ENCODE data around the gene NQO2. TPM values are rescaled to one million over a fixed set of nuclear protein-coding genes. Genes with fewer than 3 reads are reported as not detected.

The NQO2 gene
- total RNA-seq, 1 experiment from 2014 or later, result 45.7 TPM

DNA sequence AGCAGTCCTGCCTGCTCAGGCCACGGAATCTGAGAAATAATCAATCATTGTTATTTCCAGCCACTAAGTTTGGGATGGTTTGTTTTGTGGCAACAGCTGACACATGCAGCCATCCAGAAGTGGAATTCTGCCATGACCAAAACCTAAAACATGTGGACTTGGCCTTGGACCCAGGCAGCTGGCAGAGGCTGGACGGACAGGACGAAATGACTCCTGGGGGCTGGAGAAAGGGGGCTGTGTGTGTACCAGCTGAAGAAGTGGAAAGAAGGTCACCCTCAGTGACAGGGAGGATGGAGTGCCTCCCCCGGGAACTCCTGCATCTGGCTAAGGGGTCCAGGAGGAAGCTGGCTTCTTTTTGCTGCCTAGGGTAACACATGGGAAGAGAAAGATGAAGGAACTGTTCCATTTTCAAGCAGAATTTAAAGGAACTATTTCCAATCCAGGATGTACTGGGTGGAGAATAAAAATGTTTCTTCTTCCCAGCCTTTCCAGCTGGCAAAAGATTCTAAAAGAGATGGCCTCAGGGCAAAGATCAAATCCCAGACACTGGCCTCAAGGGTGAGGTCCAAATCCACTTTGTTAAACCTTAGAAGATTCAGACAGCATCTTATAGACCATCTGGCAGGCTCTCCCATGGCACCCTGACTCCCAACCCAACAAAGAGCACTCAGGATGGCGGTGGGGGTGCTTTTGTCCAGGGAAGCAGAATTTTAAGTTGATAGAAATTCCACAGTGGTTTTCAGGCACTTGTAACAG lies 42.6 kb upstream of the NQO2 start (continued):
- TF ChIP-seq TCF7L2 (IDR thresholded peaks at IDR 0.05; ENCODE audit: low read depth, low read length), result no peak

DNA sequence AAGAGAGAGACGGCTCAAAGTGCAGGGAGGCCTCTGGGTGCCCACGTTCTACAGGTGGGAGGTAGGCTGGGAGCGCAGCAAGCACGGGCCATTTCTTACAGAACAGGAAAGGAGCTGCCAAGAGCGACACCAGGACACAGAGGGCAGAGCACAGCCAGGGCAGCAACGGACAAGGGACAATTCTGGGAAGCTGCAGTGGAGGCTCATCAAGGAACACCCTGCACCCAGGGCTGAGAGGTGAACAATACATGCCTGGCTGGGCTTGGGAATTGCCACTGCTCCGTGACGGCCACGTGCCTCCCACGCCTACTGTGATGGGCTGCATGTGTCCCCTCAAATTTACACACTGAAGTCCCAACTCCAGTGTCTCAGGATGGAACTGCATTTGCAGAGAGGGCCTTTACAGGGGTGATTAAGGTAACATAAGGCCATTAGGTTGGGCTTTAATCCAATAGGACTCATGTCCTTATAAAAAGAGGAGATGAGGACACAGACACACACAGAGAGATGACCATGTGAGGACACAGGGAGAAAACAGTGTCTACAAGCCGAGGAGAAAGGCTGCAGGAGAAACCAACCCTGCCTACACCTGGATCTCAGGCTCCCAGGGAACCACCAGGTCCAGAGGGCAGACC lies 41.9 kb upstream of the NQO2 start:
- Histone ChIP-seq H3K27ac (ENCODE audit: low read length) (no peak overlapping the region), H3K27me3 (ENCODE audit: control insufficient read depth, insufficient read depth, low read length) (no peaks in the 10 kb centered on the region), H3K9me3 (ENCODE audit: control insufficient read depth, insufficient read depth, low read depth, low read length) (no peaks in the 10 kb centered on the region), H3K4me1 (ENCODE audit: control insufficient read depth, insufficient read depth, low read length) (peaks cover 18% of the 10 kb centered on the region), H3K4me3 (ENCODE audit: low read depth in 2 of 2, low read length in 2 of 2) (no peak overlapping the region), H3K36me3 (ENCODE audit: control insufficient read depth, insufficient read depth, low read length) (no peaks in the 10 kb centered on the region)
- in situ Hi-C loops (cut with HindIII; ENCODE audit: low pct_unique_long_range_greater_than_20kb, low sequenced_read_pairs) (no loop called here), intact Hi-C loops (cut with micrococcal nuclease; ENCODE audit: unreplicated experiment) (no loop called here)
- ChIA-PET POLR2A (no interaction called here), CTCF (no interaction called here)
- no TSS peak for BruUV-seq (replicated peaks)
- DNase-seq (ENCODE audit: low read depth, low spot score) (no peak), ATAC-seq (no peak)
- no peak for TF ChIP-seq POLR2AphosphoS5 (IDR thresholded peaks at IDR 0.05; ENCODE audit: low read depth, low read length)
- TF ChIP-seq, protein P1, sequence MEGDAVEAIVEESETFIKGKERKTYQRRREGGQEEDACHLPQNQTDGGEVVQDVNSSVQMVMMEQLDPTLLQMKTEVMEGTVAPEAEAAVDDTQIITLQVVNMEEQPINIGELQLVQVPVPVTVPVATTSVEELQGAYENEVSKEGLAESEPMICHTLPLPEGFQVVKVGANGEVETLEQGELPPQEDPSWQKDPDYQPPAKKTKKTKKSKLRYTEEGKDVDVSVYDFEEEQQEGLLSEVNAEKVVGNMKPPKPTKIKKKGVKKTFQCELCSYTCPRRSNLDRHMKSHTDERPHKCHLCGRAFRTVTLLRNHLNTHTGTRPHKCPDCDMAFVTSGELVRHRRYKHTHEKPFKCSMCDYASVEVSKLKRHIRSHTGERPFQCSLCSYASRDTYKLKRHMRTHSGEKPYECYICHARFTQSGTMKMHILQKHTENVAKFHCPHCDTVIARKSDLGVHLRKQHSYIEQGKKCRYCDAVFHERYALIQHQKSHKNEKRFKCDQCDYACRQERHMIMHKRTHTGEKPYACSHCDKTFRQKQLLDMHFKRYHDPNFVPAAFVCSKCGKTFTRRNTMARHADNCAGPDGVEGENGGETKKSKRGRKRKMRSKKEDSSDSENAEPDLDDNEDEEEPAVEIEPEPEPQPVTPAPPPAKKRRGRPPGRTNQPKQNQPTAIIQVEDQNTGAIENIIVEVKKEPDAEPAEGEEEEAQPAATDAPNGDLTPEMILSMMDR (IDR thresholded peaks at IDR 0.05), result no peak
- TF ChIP-seq, protein P2, sequence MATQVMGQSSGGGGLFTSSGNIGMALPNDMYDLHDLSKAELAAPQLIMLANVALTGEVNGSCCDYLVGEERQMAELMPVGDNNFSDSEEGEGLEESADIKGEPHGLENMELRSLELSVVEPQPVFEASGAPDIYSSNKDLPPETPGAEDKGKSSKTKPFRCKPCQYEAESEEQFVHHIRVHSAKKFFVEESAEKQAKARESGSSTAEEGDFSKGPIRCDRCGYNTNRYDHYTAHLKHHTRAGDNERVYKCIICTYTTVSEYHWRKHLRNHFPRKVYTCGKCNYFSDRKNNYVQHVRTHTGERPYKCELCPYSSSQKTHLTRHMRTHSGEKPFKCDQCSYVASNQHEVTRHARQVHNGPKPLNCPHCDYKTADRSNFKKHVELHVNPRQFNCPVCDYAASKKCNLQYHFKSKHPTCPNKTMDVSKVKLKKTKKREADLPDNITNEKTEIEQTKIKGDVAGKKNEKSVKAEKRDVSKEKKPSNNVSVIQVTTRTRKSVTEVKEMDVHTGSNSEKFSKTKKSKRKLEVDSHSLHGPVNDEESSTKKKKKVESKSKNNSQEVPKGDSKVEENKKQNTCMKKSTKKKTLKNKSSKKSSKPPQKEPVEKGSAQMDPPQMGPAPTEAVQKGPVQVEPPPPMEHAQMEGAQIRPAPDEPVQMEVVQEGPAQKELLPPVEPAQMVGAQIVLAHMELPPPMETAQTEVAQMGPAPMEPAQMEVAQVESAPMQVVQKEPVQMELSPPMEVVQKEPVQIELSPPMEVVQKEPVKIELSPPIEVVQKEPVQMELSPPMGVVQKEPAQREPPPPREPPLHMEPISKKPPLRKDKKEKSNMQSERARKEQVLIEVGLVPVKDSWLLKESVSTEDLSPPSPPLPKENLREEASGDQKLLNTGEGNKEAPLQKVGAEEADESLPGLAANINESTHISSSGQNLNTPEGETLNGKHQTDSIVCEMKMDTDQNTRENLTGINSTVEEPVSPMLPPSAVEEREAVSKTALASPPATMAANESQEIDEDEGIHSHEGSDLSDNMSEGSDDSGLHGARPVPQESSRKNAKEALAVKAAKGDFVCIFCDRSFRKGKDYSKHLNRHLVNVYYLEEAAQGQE (IDR thresholded peaks at IDR 0.05; ENCODE audit: insufficient read depth in 1 of 2, low read depth in 2 of 2, low read length in 1 of 2), result no peak
- TF ChIP-seq SIN3A (IDR thresholded peaks at IDR 0.05; ENCODE audit: borderline replicate concordance, insufficient read depth, low read depth, low read length), result no peak
- no peak for TF ChIP-seq TCF7L2 (IDR thresholded peaks at IDR 0.05; ENCODE audit: low read depth, low read length)

DNA sequence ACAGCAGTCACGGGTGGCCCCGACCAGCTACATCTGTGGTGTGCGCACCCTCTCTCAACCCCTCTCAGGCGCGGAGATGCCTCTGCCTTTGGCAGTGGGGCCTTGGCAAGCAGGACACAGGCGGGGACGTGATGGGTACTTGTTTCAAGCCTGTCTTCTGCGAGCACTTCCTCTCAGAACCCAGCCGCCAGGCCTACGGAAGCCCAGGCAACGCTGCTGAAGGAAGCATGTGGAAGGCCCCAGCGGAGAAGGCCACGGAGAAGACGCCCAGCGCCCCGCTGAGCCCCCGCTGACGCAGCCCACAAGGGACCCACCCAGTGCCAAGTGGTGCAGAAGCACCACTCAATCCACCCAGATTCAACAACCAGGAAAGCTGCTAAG lies 41.4 kb upstream of the NQO2 start:
- ATAC-seq (no peak), DNase-seq (ENCODE audit: low read depth, low spot score) (no peak)
- BruUV-seq (replicated peaks), result no TSS peak
- Histone ChIP-seq H3K36me3 (ENCODE audit: control insufficient read depth, insufficient read depth, low read length) (no peaks in the 10 kb centered on the region), H3K27me3 (ENCODE audit: control insufficient read depth, insufficient read depth, low read length) (no peaks in the 10 kb centered on the region), H3K9me3 (ENCODE audit: control insufficient read depth, insufficient read depth, low read depth, low read length) (no peaks in the 10 kb centered on the region), H3K4me3 (ENCODE audit: low read depth in 2 of 2, low read length in 2 of 2) (no peak overlapping the region), H3K27ac (ENCODE audit: low read length) (no peak overlapping the region), H3K4me1 (ENCODE audit: control insufficient read depth, insufficient read depth, low read length) (peaks cover 18% of the 10 kb centered on the region)
- ChIA-PET POLR2A (no interaction called here), CTCF (no interaction called here)
- TF ChIP-seq POLR2AphosphoS5 (IDR thresholded peaks at IDR 0.05; ENCODE audit: low read depth, low read length) (no peak), SIN3A (IDR thresholded peaks at IDR 0.05; ENCODE audit: borderline replicate concordance, insufficient read depth, low read depth, low read length) (no peak), TCF7L2 (IDR thresholded peaks at IDR 0.05; ENCODE audit: low read depth, low read length) (no peak)
- TF ChIP-seq, protein P1 (IDR thresholded peaks at IDR 0.05), result no peak
- TF ChIP-seq, protein P2 (IDR thresholded peaks at IDR 0.05; ENCODE audit: insufficient read depth in 1 of 2, low read depth in 2 of 2, low read length in 1 of 2), result no peak
- intact Hi-C loops (cut with micrococcal nuclease; ENCODE audit: unreplicated experiment), result no loop called here
- in situ Hi-C loops (cut with HindIII; ENCODE audit: low pct_unique_long_range_greater_than_20kb, low sequenced_read_pairs), result no loop called here

Measured in Panc1 (cell line).